AG10803 (cell line): Measurements from ENCODE around the gene NCF4.

Experiments
- DNase-seq: peaks from one replicate; pipeline ENCODE4 v3.0.0; 2010; ENCODE audit warnings: low read depth
- H3K4me3 ChIP-seq: 2 replicates; pipeline ENCODE4 v1.5.1; 2011; ENCODE audit warnings: mild to moderate bottlenecking, low read length, control low read depth
- CTCF ChIP-seq: conservative IDR thresholded peaks from 2 replicates; pipeline ENCODE4 v1.5.1; 2011; ENCODE audit warnings: mild to moderate bottlenecking, low read length, control low read depth, inconsistent platforms

The NCF4 gene

DNA sequence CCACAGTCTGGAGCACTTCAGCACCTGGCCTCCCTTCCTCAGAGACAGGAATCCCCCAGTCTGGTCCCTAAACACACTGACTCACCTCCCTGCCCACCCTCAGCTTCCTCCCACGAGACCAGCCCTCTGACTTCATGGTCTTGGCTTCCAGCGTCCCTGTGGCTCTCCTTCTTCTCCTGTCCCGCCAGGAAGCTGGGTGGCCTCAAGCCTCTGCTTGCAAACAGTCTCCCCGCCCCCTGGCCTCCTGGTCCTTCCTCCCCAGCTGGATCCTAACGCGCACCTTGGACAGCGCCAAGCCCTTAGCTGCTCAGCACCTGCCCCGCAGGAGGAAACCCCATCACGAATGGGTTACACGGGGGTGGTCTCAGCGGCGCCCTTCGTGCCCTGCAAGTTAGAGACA lies 4.5 kb downstream of the NCF4 start:
- no peak for DNase-seq
- H3K4me3 ChIP-seq, result no peak overlapping the region
- TF ChIP-seq CTCF, result no peak

DNA sequence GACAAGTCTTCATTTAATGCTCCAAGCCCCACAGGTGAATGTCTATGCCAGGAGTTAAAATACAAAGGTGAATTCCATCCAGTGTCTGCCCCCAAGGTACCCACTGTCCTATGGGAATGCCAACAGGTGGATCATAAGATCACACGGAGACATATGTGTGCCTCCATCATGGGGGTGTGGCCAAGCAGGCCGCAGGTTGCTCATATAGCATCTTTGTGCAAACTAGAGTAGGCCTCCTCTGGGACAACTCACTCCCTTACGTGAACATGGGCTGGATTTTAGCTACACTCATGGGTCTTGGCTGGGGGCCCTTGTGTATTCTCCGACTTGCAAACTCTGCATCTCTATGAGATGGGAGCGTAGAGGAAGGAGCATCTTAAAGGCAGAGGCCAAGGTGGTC lies 6.9 kb downstream of the NCF4 start:
- no peak overlapping the region for H3K4me3 ChIP-seq
- no peak for DNase-seq
- TF ChIP-seq CTCF, result no peak

GRCh38 chr22:36868546-36869181 lies 7.9 kb downstream of the NCF4 start:
- TF ChIP-seq CTCF, result no peak
- no peak overlapping the region for H3K4me3 ChIP-seq
- no peak for DNase-seq

- no peak for TF ChIP-seq CTCF
- no peak for DNase-seq
Observed at GRCh38 chr22:36870250-36870649, 9.4 kb downstream of the NCF4 start.

GRCh38 chr22:36871669-36872081 lies 10.9 kb downstream of the NCF4 start:
- no peak for TF ChIP-seq CTCF
- no peak overlapping the region for H3K4me3 ChIP-seq
- no peak for DNase-seq

More at GRCh38 chr22:36870250-36870649, 9.4 kb downstream of the NCF4 start:
- H3K4me3 ChIP-seq, result no peak overlapping the region

DNA sequence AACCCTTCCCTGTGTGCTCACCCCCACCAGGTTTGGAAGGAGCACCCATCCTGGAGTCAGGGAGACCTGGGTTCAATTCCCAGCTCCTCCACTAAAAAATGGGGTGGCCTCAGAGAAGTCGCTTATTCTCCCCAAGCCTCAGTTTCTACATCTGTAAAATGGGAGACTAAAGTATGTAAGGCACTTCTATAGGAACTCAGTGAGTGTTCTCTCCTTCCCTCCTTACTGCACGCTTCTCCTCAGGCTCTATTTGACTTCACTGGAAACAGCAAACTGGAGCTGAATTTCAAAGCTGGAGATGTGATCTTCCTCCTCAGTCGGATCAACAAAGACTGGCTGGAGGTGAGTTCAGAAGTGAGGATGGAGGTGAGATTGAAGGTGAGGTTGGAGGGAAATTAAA lies 11.3 kb downstream of the NCF4 start:
- H3K4me3 ChIP-seq, result no peak overlapping the region
- no peak for TF ChIP-seq CTCF
- no peak for DNase-seq

GRCh38 chr22:36872866-36873498 lies 12.2 kb downstream of the NCF4 start:
- TF ChIP-seq CTCF, result no peak
- no peak overlapping the region for H3K4me3 ChIP-seq

More at GRCh38 chr22:36872866-36873498, 12.2 kb downstream of the NCF4 start:
- DNase-seq, result no peak
